ENCODE data around the gene NXN. TPM values are rescaled to one million over a fixed set of nuclear protein-coding genes. Genes with fewer than 3 reads are reported as not detected.
"Not testable (repeated sequence)": the region's sequence is repeated elsewhere in the genome, so short reads cannot be mapped to it uniquely, and the experiment has no call there.

NXN gene
- total RNA-seq, 5 donors from 2014 or later (not counting 1 experiment from before 2014, with no cell fraction given), result 0.56 to 1.3 (median 0.96) TPM

- WGBS (ENCODE audit: insufficient coverage), result 100% methylated on average over 2 of the region's 5 CpGs
- H3K36me3 ChIP-seq (ENCODE audit: control insufficient read depth in 2 of 2, extremely low read depth in 1 of 2, insufficient read depth in 1 of 2, low read length in 1 of 2), result no peaks in the 10 kb centered on the region
- no peak for DNase-seq
- no peak overlapping the region for H3K27ac ChIP-seq (ENCODE audit: low read length)
- ChIA-PET POLR2A (no interaction called here), CTCF (interaction anchor here in 1 of 2 donors (1.0 kb wide), 1 partner anchor 9 kb away, joined by 3 read pairs; no protein-coding TSS in a partner anchor)
- no peaks in the 10 kb centered on the region for H3K9me3 ChIP-seq
- peaks cover 0 to 5% (median 5%) of the 10 kb centered on the region in 3 donors for H3K9me3 Mint-ChIP-seq
- no peak for ATAC-seq (replicated peaks in 1 of 4)
- H3K27me3 Mint-ChIP-seq, result peaks cover 17 to 27% of the 10 kb centered on the region in 2 donors
- no peak overlapping the region for H3K27ac Mint-ChIP-seq
- H3K36me3 Mint-ChIP-seq, result no peaks in the 10 kb centered on the region
- H3K4me1 Mint-ChIP-seq, result peaks cover 9 to 17% (median 14%) of the 10 kb centered on the region in 3 donors
- peaks cover 0 to 8% of the 10 kb centered on the region in 2 experiments for H3K4me1 ChIP-seq (ENCODE audit: control insufficient read depth in 1 of 2, extremely low read depth in 1 of 2, insufficient read depth in 2 of 2, low read length in 2 of 2)
- no peak overlapping the region for H3K4me3 Mint-ChIP-seq
- no peak overlapping the region for H3K4me3 ChIP-seq (ENCODE audit: control insufficient read depth in 1 of 2, extremely low read depth in 1 of 2, low read length in 1 of 2)
- H3K27me3 ChIP-seq (replicated peaks in 1 of 2; ENCODE audit: control insufficient read depth in 2 of 2, extremely low read depth in 1 of 2, insufficient read depth in 2 of 2, low read length in 1 of 2), result peaks cover 0 to 29% of the 10 kb centered on the region in 2 experiments
Observed at GRCh38 chr17:872855-873254, 106.7 kb downstream of the NXN start.

- Mint-ChIP-seq H3K4me3 (peak overlapping the region in 1 of 3 donors; percentile 24), H3K27ac (no peak overlapping the region), H3K27me3 (peaks cover 11 to 26% of the 10 kb centered on the region in 2 donors), H3K9me3 (peaks cover 0 to 5% (median 5%) of the 10 kb centered on the region in 3 donors), H3K4me1 (peaks cover 9 to 17% (median 14%) of the 10 kb centered on the region in 3 donors), H3K36me3 (no peaks in the 10 kb centered on the region)
- Histone ChIP-seq H3K36me3 (ENCODE audit: control insufficient read depth in 2 of 2, extremely low read depth in 1 of 2, insufficient read depth in 1 of 2, low read length in 1 of 2) (no peaks in the 10 kb centered on the region), H3K27me3 (replicated peaks in 1 of 2; ENCODE audit: control insufficient read depth in 2 of 2, extremely low read depth in 1 of 2, insufficient read depth in 2 of 2, low read length in 1 of 2) (peaks cover 0 to 24% of the 10 kb centered on the region in 2 experiments), H3K4me3 (ENCODE audit: control insufficient read depth in 1 of 2, extremely low read depth in 1 of 2, low read length in 1 of 2) (no peak overlapping the region), H3K4me1 (ENCODE audit: control insufficient read depth in 1 of 2, extremely low read depth in 1 of 2, insufficient read depth in 2 of 2, low read length in 2 of 2) (peaks cover 0 to 8% of the 10 kb centered on the region in 2 experiments), H3K9me3 (no peaks in the 10 kb centered on the region), H3K27ac (ENCODE audit: low read length) (no peak overlapping the region)
- DNase-seq, result peak in 1 of 35 experiments; percentile 16
- peak in 1 of 4 experiments; percentile 21 for ATAC-seq (replicated peaks in 1 of 4)
- CTCF ChIA-PET, result interaction anchor here in 1 of 2 donors (1.0 kb wide), 1 partner anchor 8 kb away, joined by 3 read pairs; no protein-coding TSS in a partner anchor
- POLR2A ChIA-PET, result interaction anchor here (0.5 to 0.6 kb wide), 2 partner anchors 34 to 100 kb away, joined by 4 to 12 read pairs; no protein-coding TSS in a partner anchor
- 24% methylated on average over 6 of the region's 9 CpGs for WGBS (ENCODE audit: insufficient coverage)
Observed at GRCh38 chr17:871751-872519, 107.6 kb downstream of the NXN start.

DNA sequence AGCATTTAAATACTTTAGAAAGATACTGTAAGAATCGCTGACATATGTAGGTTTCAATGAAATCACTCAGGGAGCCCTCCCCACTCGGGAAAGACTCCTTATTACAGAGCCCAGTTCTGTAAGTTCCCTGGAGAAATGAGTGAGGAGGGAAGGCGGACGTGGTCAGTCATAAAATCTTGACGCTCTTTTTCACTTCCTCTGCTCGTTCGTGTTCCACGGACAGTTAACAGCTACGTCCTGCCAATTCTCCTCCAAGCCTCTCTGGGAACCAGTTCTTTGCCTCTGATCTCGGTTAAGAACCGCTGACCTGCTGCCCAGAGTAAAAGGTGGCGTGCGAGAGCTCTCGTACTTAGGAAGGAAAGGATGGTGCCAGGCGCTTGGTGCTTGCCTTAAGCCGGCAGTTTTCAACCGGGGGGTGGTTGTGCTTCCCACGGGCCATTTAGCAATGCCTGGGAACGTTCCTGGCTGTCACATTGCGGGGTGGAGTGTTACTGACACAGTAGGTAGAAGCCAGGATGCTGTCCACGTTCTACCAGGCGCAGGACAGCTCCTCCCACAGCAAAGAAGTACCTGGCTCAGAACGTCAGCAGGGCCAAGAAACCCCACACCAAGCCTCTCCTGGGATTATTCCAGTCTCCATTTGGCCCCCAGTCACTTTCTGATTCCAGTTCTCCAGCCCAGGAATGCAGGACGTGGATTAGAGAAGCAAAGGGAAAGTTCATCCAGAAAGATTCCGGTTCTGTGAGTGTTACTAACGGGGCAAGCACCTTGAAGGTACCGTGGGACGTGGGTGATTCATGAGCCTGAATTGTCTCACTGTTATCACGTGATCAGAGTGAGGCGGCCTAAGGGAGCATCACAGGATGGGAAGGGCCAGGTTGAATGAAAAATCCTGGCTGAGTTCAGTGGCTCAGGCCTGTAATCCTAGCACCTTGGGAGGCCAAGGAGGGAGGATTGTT, 109.7 kb downstream of the NXN start:
- no peaks in the 10 kb centered on the region for H3K36me3 ChIP-seq (ENCODE audit: control insufficient read depth in 2 of 2, extremely low read depth in 1 of 2, insufficient read depth in 1 of 2, low read length in 1 of 2)
- ChIA-PET POLR2A (no interaction called here), CTCF (no interaction called here)
- DNase-seq (no peak), ATAC-seq (replicated peaks in 1 of 4) (no peak)
- Mint-ChIP-seq H3K4me3 (no peak overlapping the region), H3K4me1 (peaks cover 3 to 10% (median 8%) of the 10 kb centered on the region in 3 donors), H3K27ac (no peak overlapping the region), H3K9me3 (peaks cover 0 to 5% (median 5%) of the 10 kb centered on the region in 3 donors), H3K36me3 (no peaks in the 10 kb centered on the region), H3K27me3 (peaks cover 15 to 39% of the 10 kb centered on the region in 2 donors)
- H3K27me3 ChIP-seq (replicated peaks in 1 of 2; ENCODE audit: control insufficient read depth in 2 of 2, extremely low read depth in 1 of 2, insufficient read depth in 2 of 2, low read length in 1 of 2), result peaks cover 0 to 25% of the 10 kb centered on the region in 2 experiments
- H3K4me3 ChIP-seq (ENCODE audit: control insufficient read depth in 1 of 2, extremely low read depth in 1 of 2, low read length in 1 of 2), result no peak overlapping the region
- H3K27ac ChIP-seq (ENCODE audit: low read length), result no peak overlapping the region
- WGBS (ENCODE audit: insufficient coverage), result 69% methylated on average over 18 of the region's 30 CpGs
- no peaks in the 10 kb centered on the region for H3K9me3 ChIP-seq
- no peaks in the 10 kb centered on the region for H3K4me1 ChIP-seq (ENCODE audit: control insufficient read depth in 1 of 2, extremely low read depth in 1 of 2, insufficient read depth in 2 of 2, low read length in 2 of 2)

- H3K36me3 ChIP-seq (ENCODE audit: control insufficient read depth in 2 of 2, extremely low read depth in 1 of 2, insufficient read depth in 1 of 2, low read length in 1 of 2), result no peaks in the 10 kb centered on the region
- Mint-ChIP-seq H3K9me3 (peaks cover 0 to 5% (median 5%) of the 10 kb centered on the region in 3 donors), H3K4me1 (peaks cover 3 to 10% (median 8%) of the 10 kb centered on the region in 3 donors), H3K4me3 (no peak overlapping the region), H3K27me3 (peaks cover 21 to 45% of the 10 kb centered on the region in 2 donors), H3K27ac (no peak overlapping the region), H3K36me3 (no peaks in the 10 kb centered on the region)
- ChIA-PET CTCF (no interaction called here), POLR2A (no interaction called here)
- WGBS (ENCODE audit: insufficient coverage), result 64% methylated on average over 5 of the region's 7 CpGs
- H3K27ac ChIP-seq (ENCODE audit: low read length), result no peak overlapping the region
- no peaks in the 10 kb centered on the region for H3K9me3 ChIP-seq
- peaks cover 0 to 31% of the 10 kb centered on the region in 2 experiments for H3K27me3 ChIP-seq (replicated peaks in 1 of 2; ENCODE audit: control insufficient read depth in 2 of 2, extremely low read depth in 1 of 2, insufficient read depth in 2 of 2, low read length in 1 of 2)
- no peaks in the 10 kb centered on the region for H3K4me1 ChIP-seq (ENCODE audit: control insufficient read depth in 1 of 2, extremely low read depth in 1 of 2, insufficient read depth in 2 of 2, low read length in 2 of 2)
- DNase-seq, result no peak
- no peak for ATAC-seq (replicated peaks in 1 of 4)
- no peak overlapping the region for H3K4me3 ChIP-seq (ENCODE audit: control insufficient read depth in 1 of 2, extremely low read depth in 1 of 2, low read length in 1 of 2)
Observed at GRCh38 chr17:869086-869485, 110.5 kb downstream of the NXN start.

DNA sequence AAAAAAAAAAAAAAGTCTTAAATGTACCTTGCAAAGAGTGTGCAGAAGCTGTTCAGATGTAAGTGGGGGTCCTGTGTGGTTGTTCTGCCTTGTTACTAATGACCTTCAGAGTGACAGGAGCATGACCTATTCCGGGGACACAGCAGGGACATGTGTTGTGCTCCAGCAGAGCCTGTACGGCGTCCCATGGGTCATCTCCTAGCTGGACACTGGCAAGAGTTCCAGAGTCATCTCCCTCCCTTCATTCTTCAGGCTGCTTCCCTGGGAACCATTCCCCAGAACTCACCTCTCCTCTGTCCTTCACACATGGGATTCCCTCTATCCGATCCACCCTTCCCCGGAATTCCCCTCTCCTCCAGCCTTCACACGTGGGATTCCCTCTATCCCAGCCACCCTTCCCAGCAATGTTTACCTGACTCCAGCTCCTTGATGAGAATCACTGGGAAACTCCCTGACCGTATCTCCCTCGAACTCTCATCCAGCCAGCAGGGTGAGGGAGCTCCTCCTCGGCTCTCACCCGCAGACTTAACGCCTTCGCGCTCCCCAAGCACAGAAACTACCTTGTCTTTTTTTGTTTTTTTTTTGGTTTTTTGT, 111.6 kb downstream of the NXN start:
- Histone ChIP-seq H3K9me3 (no peaks in the 10 kb centered on the region), H3K4me3 (ENCODE audit: control insufficient read depth in 1 of 2, extremely low read depth in 1 of 2, low read length in 1 of 2) (no peak overlapping the region), H3K36me3 (ENCODE audit: control insufficient read depth in 2 of 2, extremely low read depth in 1 of 2, insufficient read depth in 1 of 2, low read length in 1 of 2) (no peaks in the 10 kb centered on the region), H3K27ac (ENCODE audit: low read length) (no peak overlapping the region), H3K4me1 (ENCODE audit: control insufficient read depth in 1 of 2, extremely low read depth in 1 of 2, insufficient read depth in 2 of 2, low read length in 2 of 2) (no peaks in the 10 kb centered on the region), H3K27me3 (replicated peaks in 1 of 2; ENCODE audit: control insufficient read depth in 2 of 2, extremely low read depth in 1 of 2, insufficient read depth in 2 of 2, low read length in 1 of 2) (peaks cover 0 to 38% of the 10 kb centered on the region in 2 experiments)
- Mint-ChIP-seq H3K4me1 (peaks cover 3 to 10% (median 8%) of the 10 kb centered on the region in 3 donors), H3K36me3 (no peaks in the 10 kb centered on the region), H3K9me3 (peaks cover 0 to 5% (median 5%) of the 10 kb centered on the region in 3 donors), H3K4me3 (no peak overlapping the region), H3K27me3 (peaks cover 21 to 51% of the 10 kb centered on the region in 2 donors), H3K27ac (no peak overlapping the region)
- DNase-seq (no peak), ATAC-seq (replicated peaks in 1 of 4) (no peak)
- CTCF ChIA-PET, result no interaction called here
- POLR2A ChIA-PET, result no interaction called here
- WGBS (ENCODE audit: insufficient coverage), result 84% methylated on average over 8 of the region's 13 CpGs

GRCh38 chr17:867238-867637, 112.3 kb downstream of the NXN start:
- H3K27ac Mint-ChIP-seq; H3K9me3 ChIP-seq; H3K36me3 Mint-ChIP-seq; H3K4me3 Mint-ChIP-seq; H3K9me3 Mint-ChIP-seq; ATAC-seq (replicated peaks in 1 of 4); H3K4me3 ChIP-seq (ENCODE audit: control insufficient read depth in 1 of 2, extremely low read depth in 1 of 2, low read length in 1 of 2); POLR2A ChIA-PET; H3K4me1 ChIP-seq (ENCODE audit: control insufficient read depth in 1 of 2, extremely low read depth in 1 of 2, insufficient read depth in 2 of 2, low read length in 2 of 2); H3K4me1 Mint-ChIP-seq; DNase-seq; H3K27ac ChIP-seq (ENCODE audit: low read length); H3K36me3 ChIP-seq (ENCODE audit: control insufficient read depth in 2 of 2, extremely low read depth in 1 of 2, insufficient read depth in 1 of 2, low read length in 1 of 2): not testable (repeated sequence)
- peaks cover 21 to 50% of the 10 kb centered on the region in 2 donors for H3K27me3 Mint-ChIP-seq
- 84% methylated on average over 2 of the region's 10 CpGs for WGBS (ENCODE audit: insufficient coverage)
- H3K27me3 ChIP-seq (replicated peaks in 1 of 2; ENCODE audit: control insufficient read depth in 2 of 2, extremely low read depth in 1 of 2, insufficient read depth in 2 of 2, low read length in 1 of 2), result peaks cover 0 to 39% of the 10 kb centered on the region in 2 experiments
- CTCF ChIA-PET, result interaction anchor here in 1 of 2 donors (0.7 kb wide), 1 partner anchor 171 kb away, joined by 4 read pairs; no protein-coding TSS in a partner anchor

All from T-cell (primary cell).